Caco-2 (cell line): ENCODE data around the gene CPHXL2. TPM values are rescaled to one million over a fixed set of nuclear protein-coding genes. Genes with fewer than 3 reads are reported as not detected.

Experiments
- Bru-seq: library from RNA; stranded (reverse); fragments of 400-500 nt; gene quantifications from one replicate; lab custom pipeline; 2021; lab: Mats Ljungman, UMichigan
- BruChase-seq, 2 experiments: library from RNA; stranded (reverse); fragments of 400-500 nt; gene quantifications; one replicate each; lab custom pipeline; 2021; lab: Mats Ljungman, UMichigan
- BruUV-seq: library from RNA; stranded (reverse); fragments of 400-500 nt; replicated peaks from 2 replicates; lab custom pipeline; 2021; lab: Mats Ljungman, UMichigan
- CTCF ChIA-PET: fragments of 300-600 bp; sonication (Branson Sonifier 250); formaldehyde crosslinking; loops from one replicate; lab custom pipeline; 2022; ENCODE audit warnings: antibody characterized with exemption; lab: Charles Lee
- POLR2A ChIA-PET: fragments of 300-600 bp; sonication (Branson Sonifier 250); formaldehyde crosslinking; loops from one replicate; lab custom pipeline; 2022; ENCODE audit warnings: antibody characterized with exemption; lab: Charles Lee
- DNase-seq, 2 experiments: peaks; one replicate each; pipeline versions ENCODE4 v3.0.0 to v3.0.0-alpha.2; 2020 to 2022
- H3K27me3 ChIP-seq: replicated peaks from 2 replicates; pipeline ENCODE4 v1.6.0; 2011; ENCODE audit warnings: low read length; ENCODE audit not compliant: control insufficient read depth, insufficient read depth
- H3K36me3 ChIP-seq: 2 replicates; pipeline ENCODE4 v1.5.1; 2011; ENCODE audit warnings: low read length; ENCODE audit not compliant: control insufficient read depth, insufficient read depth
- H3K4me1 ChIP-seq: fragments of 250-450 bp; sonication (Bioruptor Pico); 2 replicates; pipeline ENCODE4 v1.5.1; 2020; ENCODE audit warnings: mild to moderate bottlenecking
- H3K4me3 ChIP-seq: 2 replicates; pipeline ENCODE4 v1.5.1; 2011; ENCODE audit warnings: low read depth, mild to moderate bottlenecking, control low read depth, low read length
- H3K9me3 ChIP-seq: fragments of 250-450 bp; sonication (Bioruptor Pico); 2 replicates; pipeline ENCODE4 v1.5.1; 2020; ENCODE audit warnings: mild to moderate bottlenecking, moderate library complexity
- H3K27ac Mint-ChIP-seq: one replicate; pipeline ENCODE4 v1.8.0; 2022; ENCODE audit warnings: mixed read lengths; ENCODE audit not compliant: unreplicated experiment
- H3K27me3 Mint-ChIP-seq: one replicate; pipeline ENCODE4 v1.8.0; 2022; ENCODE audit warnings: mixed read lengths; ENCODE audit not compliant: insufficient read depth, unreplicated experiment
- H3K36me3 Mint-ChIP-seq: one replicate; pipeline ENCODE4 v1.8.0; 2022; ENCODE audit warnings: mild to moderate bottlenecking, mixed read lengths; ENCODE audit not compliant: insufficient read depth, unreplicated experiment
- H3K4me1 Mint-ChIP-seq: one replicate; pipeline ENCODE4 v1.8.0; 2022; ENCODE audit warnings: low read depth, mixed read lengths; ENCODE audit not compliant: unreplicated experiment
- H3K4me3 Mint-ChIP-seq: one replicate; pipeline ENCODE4 v1.8.0; 2022; ENCODE audit warnings: mild to moderate bottlenecking, moderate library complexity, mixed read lengths; ENCODE audit not compliant: unreplicated experiment
- H3K9me3 Mint-ChIP-seq: one replicate; pipeline ENCODE4 v1.8.0; 2022; ENCODE audit warnings: mixed read lengths; ENCODE audit not compliant: unreplicated experiment
- intact Hi-C: fragments of 100-400 bp; cut with micrococcal nuclease; formaldehyde crosslinking; loops from one replicate; pipeline ENCODE4 v1.10.0; 2022; ENCODE audit not compliant: unreplicated experiment
- long read RNA-seq: library from polyadenylated mRNA; stranded (forward); transcript quantifications from one replicate; pipeline ENCODE4 v2.0.0, GENCODE V29; 2022
- total RNA-seq: library from RNA; stranded (reverse); gene quantifications from 2 replicates; pipeline ENCODE4 v1.2.3, GENCODE V29; 2022
- TF ChIP-seq, protein P1 (sequence below), 2 experiments: fragments of 200-600 bp in 1 of 2; IDR thresholded peaks; 1 replicate in 1 of 2; 2 replicates in 1 of 2; pipeline versions ENCODE4 v1.5.1 to v1.8.0; 2011 to 2022; ENCODE audit warnings: antibody characterized with exemption in 1 of 2, control low read depth in 1 of 2, inconsistent platforms in 1 of 2, low read depth in 1 of 2, low read length in 1 of 2, mild to moderate bottlenecking in 1 of 2, moderate library complexity in 1 of 2; ENCODE audit not compliant: insufficient read depth in 1 of 2, severe bottlenecking in 1 of 2, unreplicated experiment in 1 of 2

Gene CPHXL2
- total RNA-seq, result not detected in 2 replicates
- not detected for Bru-seq, nascent RNA
- percentile 5 among the genes with signal in this experiment for BruChase-seq, experiment 1, labeled RNA remaining after a 2-hour chase
- not detected for BruChase-seq, experiment 2, labeled RNA remaining after a 6-hour chase
- long read RNA-seq, result 0 reads

- no TSS peak for BruUV-seq
- H3K4me3 ChIP-seq, result no peak within 1 kb of the TSS
- TF ChIP-seq, protein P1, sequence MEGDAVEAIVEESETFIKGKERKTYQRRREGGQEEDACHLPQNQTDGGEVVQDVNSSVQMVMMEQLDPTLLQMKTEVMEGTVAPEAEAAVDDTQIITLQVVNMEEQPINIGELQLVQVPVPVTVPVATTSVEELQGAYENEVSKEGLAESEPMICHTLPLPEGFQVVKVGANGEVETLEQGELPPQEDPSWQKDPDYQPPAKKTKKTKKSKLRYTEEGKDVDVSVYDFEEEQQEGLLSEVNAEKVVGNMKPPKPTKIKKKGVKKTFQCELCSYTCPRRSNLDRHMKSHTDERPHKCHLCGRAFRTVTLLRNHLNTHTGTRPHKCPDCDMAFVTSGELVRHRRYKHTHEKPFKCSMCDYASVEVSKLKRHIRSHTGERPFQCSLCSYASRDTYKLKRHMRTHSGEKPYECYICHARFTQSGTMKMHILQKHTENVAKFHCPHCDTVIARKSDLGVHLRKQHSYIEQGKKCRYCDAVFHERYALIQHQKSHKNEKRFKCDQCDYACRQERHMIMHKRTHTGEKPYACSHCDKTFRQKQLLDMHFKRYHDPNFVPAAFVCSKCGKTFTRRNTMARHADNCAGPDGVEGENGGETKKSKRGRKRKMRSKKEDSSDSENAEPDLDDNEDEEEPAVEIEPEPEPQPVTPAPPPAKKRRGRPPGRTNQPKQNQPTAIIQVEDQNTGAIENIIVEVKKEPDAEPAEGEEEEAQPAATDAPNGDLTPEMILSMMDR (IDR thresholded peaks at IDR 0.05; ENCODE audit: insufficient read depth in 1 of 2, low read depth in 1 of 2, low read length in 1 of 2, severe bottlenecking in 1 of 2, unreplicated experiment in 1 of 2), result no peak
- DNase-seq, result no peak
- intact Hi-C loops, result no loop called here
- peaks cover 5% of the 10 kb centered on the region for H3K4me1 ChIP-seq
- no peaks in the 10 kb centered on the region for H3K27me3 Mint-ChIP-seq
- no peaks in the 10 kb centered on the region for H3K27me3 ChIP-seq
- CTCF ChIA-PET, result no interaction called here
- H3K4me3 Mint-ChIP-seq, result no peak within 1 kb of the TSS
- no peaks in the 10 kb centered on the region for H3K9me3 ChIP-seq
- H3K27ac Mint-ChIP-seq, result no peak within 1 kb of the TSS
- no peaks in the 10 kb centered on the region for H3K36me3 ChIP-seq
- H3K4me1 Mint-ChIP-seq, result peaks cover 8% of the 10 kb centered on the region
- H3K36me3 Mint-ChIP-seq, result no peaks in the 10 kb centered on the region
- POLR2A ChIA-PET, result no interaction called here
- H3K9me3 Mint-ChIP-seq, result no peaks in the 10 kb centered on the region
Observed at GRCh38 chr16:75676909-75677308, at the start of gene CPHXL2. CPHXL2 (minus strand) TSS chr16:75677009; CDS start chr16:75676999, 10 bp downstream.

DNA sequence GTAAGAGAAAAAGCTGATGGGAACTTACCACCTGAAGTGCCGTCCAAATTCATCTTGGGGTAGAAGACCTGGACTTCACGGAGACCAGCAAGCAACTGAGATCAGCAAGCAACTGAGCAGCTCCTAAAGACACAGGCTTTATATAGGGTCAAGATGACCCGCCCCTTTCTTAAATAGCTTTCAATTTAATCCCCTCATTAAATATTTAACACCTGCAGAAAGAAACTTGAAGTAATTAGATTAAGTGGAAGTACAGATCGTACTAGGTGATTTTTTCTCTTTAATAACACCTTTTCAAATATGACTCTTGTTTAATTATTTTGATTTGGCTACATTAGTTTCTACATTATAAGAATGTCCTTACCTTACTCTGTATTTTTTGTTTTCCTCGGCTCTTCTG lies 49.6 kb upstream of the CPHXL2 start, which contains the start of gene CPHXL:
Gene CPHXL, minus strand, starts transcription at position 101 of the 400 bp plus-strand sequence. Its CDS starts 48 bp downstream, at position 53.
- H3K27me3 ChIP-seq, result no peaks in the 10 kb centered on the region
- Mint-ChIP-seq H3K36me3 (no peaks in the 10 kb centered on the region), H3K27me3 (peaks cover 3% of the 10 kb centered on the region), H3K4me1 (peaks cover 13% of the 10 kb centered on the region), H3K4me3 (no peak within 1 kb of the TSS), H3K27ac (no peak within 1 kb of the TSS), H3K9me3 (no peaks in the 10 kb centered on the region)
- H3K9me3 ChIP-seq, result no peaks in the 10 kb centered on the region
- no peak for DNase-seq
- H3K36me3 ChIP-seq, result no peaks in the 10 kb centered on the region
- peaks cover 18% of the 10 kb centered on the region for H3K4me1 ChIP-seq
- no peak within 1 kb of the TSS for H3K4me3 ChIP-seq
- intact Hi-C loops, result no loop called here
- ChIA-PET POLR2A (no interaction called here), CTCF (no interaction called here)
- BruUV-seq, result no TSS peak
- TF ChIP-seq, protein P1 (IDR thresholded peaks at IDR 0.05; ENCODE audit: insufficient read depth in 1 of 2, low read depth in 1 of 2, low read length in 1 of 2, severe bottlenecking in 1 of 2, unreplicated experiment in 1 of 2), result no peak

DNA sequence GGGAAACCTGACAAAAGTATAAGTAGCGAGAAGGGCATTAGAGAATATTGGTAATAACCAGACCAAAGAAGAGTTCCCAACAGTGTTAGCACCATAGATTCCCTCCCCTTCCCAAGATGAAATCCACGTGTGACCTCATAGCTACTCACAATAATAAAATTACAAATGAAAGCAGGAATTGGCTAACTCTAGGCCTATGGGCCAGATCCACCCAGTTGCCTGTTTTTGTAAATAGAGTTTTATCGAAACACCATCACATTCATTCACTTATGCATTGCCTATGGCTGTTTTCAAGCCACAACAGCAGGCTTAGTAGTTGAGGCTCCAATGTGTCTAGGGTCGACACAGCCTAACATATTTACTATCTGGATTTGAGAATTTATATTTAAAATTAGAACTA lies 41.6 kb upstream of the CPHXL2 start:
- H3K4me1 Mint-ChIP-seq, result no peaks in the 10 kb centered on the region
- no peak for DNase-seq

More for the DNA sequence above, 41.6 kb upstream of the CPHXL2 start:
- Mint-ChIP-seq H3K9me3 (no peaks in the 10 kb centered on the region), H3K4me3 (no peak overlapping the region), H3K27me3 (peaks cover 15% of the 10 kb centered on the region), H3K27ac (no peak overlapping the region), H3K36me3 (no peaks in the 10 kb centered on the region)
- TF ChIP-seq, protein P1 (IDR thresholded peaks at IDR 0.05; ENCODE audit: insufficient read depth in 1 of 2, low read depth in 1 of 2, low read length in 1 of 2, severe bottlenecking in 1 of 2, unreplicated experiment in 1 of 2), result no peak
- Histone ChIP-seq H3K9me3 (no peaks in the 10 kb centered on the region), H3K36me3 (no peaks in the 10 kb centered on the region), H3K27me3 (no peaks in the 10 kb centered on the region; the same call in 1 of the 2 replicates), H3K4me1 (no peaks in the 10 kb centered on the region), H3K4me3 (no peak overlapping the region)
- CTCF ChIA-PET, result no interaction called here
- POLR2A ChIA-PET, result no interaction called here
- no TSS peak for BruUV-seq
- intact Hi-C loops, result no loop called here
